Umbilical cord (tissue), 2 donors: ENCODE measurements around the gene R3HDML. TPM values are rescaled to one million over a fixed set of nuclear protein-coding genes. Genes with fewer than 3 reads are reported as not detected.
"Not testable (repeated sequence)": the region's sequence is repeated elsewhere in the genome, so short reads cannot be mapped to it uniquely, and the experiment has no call there.

Source experiments
- DNase-seq: peaks from one replicate; pipeline ENCODE4 v3.0.0-alpha.2; 2015; ENCODE audit warnings: low spot score
- total RNA-seq: library from RNA; depleted of rRNA; stranded (reverse); fragments of >200 nt; gene quantifications from one replicate; pipeline ENCODE4 v1.2.3, GENCODE V29; 2014; ENCODE audit warnings: low replicate concordance; ENCODE audit not compliant: insufficient read depth

R3HDML gene
- total RNA-seq, 1 donor from 2014 or later, result not detected

- no peak for DNase-seq
Measured at GRCh38 chr20:44328428-44328827, 8.4 kb upstream of the R3HDML start.

GRCh38 chr20:44331201-44331600 lies 5.6 kb upstream of the R3HDML start:
- DNase-seq, result no peak

- DNase-seq, result no peak
Measured at GRCh38 chr20:44334306-44334705, 2.5 kb upstream of the R3HDML start.

- no peak for DNase-seq
Measured at GRCh38 chr20:44334709-44335108, 2.1 kb upstream of the R3HDML start.

GRCh38 chr20:44335675-44336074 lies 1.2 kb upstream of the R3HDML start:
- DNase-seq, result no peak

- DNase-seq, result no peak
Measured at GRCh38 chr20:44336086-44336485, 757 bp upstream of the R3HDML start.

GRCh38 chr20:44342248-44342647 lies 5.4 kb downstream of the R3HDML start:
- peak; percentile 52 for DNase-seq

GRCh38 chr20:44343162-44343675 lies 6.4 kb downstream of the R3HDML start:
- no peak for DNase-seq

GRCh38 chr20:44344723-44345122 lies 7.9 kb downstream of the R3HDML start:
- no peak for DNase-seq

GRCh38 chr20:44345147-44345546 lies 8.3 kb downstream of the R3HDML start:
- no peak for DNase-seq

- not testable (repeated sequence) for DNase-seq
Measured at GRCh38 chr20:44345941-44346340, 9.1 kb downstream of the R3HDML start.

GRCh38 chr20:44348168-44348659 lies 11.4 kb downstream of the R3HDML start:
- DNase-seq, result no peak

GRCh38 chr20:44349349-44349748 lies 12.5 kb downstream of the R3HDML start:
- DNase-seq, result no peak

- DNase-seq, result no peak
Measured at GRCh38 chr20:44350567-44350966, 13.7 kb downstream of the R3HDML start.

GRCh38 chr20:44354979-44355497 lies 18.2 kb downstream of the R3HDML start:
- DNase-seq, result no peak

- DNase-seq, result no peak
Measured at GRCh38 chr20:44355498-44356352, 18.9 kb downstream of the R3HDML start, which contains the start of gene HNF4A. Gene HNF4A, plus strand, starts transcription at chr20:44355699. Its CDS starts 106 bp downstream, at chr20:44355805.

GRCh38 chr20:44356353-44356723 lies 19.5 kb downstream of the R3HDML start:
- DNase-seq, result no peak

- no peak for DNase-seq
Measured at GRCh38 chr20:44357020-44357419, 20.2 kb downstream of the R3HDML start.

- DNase-seq, result no peak
Measured at GRCh38 chr20:44357555-44358125, 20.8 kb downstream of the R3HDML start.

GRCh38 chr20:44358776-44359175 lies 21.9 kb downstream of the R3HDML start:
- DNase-seq, result no peak

- DNase-seq, result no peak
Measured at GRCh38 chr20:44360221-44360620, 23.4 kb downstream of the R3HDML start.

- no peak for DNase-seq
Measured at GRCh38 chr20:44361021-44361420, 24.2 kb downstream of the R3HDML start.
